Measurements from ENCODE around the gene LRP2. TPM values are rescaled to one million over a fixed set of nuclear protein-coding genes. Genes with fewer than 3 reads are reported as not detected.

Gene LRP2
- total and polyA plus RNA-seq, 2 of the 8 experiments (the other 6 are each of a cell fraction or from before 2014, with no cell fraction given), result 2.0 to 2.9 TPM

DNA sequence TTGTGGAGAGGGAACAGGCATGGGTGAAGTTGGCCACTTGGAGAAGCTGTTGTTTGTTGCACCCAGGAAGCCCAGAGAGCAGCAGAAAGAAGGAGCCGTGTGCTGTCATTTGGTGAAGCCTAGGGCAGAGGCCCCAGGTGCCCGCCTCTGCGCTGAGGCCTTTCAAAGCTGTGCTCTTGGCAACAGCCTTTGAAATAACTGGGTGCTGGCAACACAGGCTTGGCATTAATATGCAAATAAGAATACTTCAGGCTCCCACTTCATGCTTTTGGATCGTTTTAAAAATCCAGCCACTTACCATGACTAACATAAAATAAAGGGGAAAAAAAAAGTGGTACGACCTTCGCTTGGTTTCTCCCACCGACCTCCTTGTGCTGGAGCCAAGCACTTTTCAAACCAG, 251.9 kb downstream of the LRP2 start (continued):
- TF ChIP-seq, protein P1, sequence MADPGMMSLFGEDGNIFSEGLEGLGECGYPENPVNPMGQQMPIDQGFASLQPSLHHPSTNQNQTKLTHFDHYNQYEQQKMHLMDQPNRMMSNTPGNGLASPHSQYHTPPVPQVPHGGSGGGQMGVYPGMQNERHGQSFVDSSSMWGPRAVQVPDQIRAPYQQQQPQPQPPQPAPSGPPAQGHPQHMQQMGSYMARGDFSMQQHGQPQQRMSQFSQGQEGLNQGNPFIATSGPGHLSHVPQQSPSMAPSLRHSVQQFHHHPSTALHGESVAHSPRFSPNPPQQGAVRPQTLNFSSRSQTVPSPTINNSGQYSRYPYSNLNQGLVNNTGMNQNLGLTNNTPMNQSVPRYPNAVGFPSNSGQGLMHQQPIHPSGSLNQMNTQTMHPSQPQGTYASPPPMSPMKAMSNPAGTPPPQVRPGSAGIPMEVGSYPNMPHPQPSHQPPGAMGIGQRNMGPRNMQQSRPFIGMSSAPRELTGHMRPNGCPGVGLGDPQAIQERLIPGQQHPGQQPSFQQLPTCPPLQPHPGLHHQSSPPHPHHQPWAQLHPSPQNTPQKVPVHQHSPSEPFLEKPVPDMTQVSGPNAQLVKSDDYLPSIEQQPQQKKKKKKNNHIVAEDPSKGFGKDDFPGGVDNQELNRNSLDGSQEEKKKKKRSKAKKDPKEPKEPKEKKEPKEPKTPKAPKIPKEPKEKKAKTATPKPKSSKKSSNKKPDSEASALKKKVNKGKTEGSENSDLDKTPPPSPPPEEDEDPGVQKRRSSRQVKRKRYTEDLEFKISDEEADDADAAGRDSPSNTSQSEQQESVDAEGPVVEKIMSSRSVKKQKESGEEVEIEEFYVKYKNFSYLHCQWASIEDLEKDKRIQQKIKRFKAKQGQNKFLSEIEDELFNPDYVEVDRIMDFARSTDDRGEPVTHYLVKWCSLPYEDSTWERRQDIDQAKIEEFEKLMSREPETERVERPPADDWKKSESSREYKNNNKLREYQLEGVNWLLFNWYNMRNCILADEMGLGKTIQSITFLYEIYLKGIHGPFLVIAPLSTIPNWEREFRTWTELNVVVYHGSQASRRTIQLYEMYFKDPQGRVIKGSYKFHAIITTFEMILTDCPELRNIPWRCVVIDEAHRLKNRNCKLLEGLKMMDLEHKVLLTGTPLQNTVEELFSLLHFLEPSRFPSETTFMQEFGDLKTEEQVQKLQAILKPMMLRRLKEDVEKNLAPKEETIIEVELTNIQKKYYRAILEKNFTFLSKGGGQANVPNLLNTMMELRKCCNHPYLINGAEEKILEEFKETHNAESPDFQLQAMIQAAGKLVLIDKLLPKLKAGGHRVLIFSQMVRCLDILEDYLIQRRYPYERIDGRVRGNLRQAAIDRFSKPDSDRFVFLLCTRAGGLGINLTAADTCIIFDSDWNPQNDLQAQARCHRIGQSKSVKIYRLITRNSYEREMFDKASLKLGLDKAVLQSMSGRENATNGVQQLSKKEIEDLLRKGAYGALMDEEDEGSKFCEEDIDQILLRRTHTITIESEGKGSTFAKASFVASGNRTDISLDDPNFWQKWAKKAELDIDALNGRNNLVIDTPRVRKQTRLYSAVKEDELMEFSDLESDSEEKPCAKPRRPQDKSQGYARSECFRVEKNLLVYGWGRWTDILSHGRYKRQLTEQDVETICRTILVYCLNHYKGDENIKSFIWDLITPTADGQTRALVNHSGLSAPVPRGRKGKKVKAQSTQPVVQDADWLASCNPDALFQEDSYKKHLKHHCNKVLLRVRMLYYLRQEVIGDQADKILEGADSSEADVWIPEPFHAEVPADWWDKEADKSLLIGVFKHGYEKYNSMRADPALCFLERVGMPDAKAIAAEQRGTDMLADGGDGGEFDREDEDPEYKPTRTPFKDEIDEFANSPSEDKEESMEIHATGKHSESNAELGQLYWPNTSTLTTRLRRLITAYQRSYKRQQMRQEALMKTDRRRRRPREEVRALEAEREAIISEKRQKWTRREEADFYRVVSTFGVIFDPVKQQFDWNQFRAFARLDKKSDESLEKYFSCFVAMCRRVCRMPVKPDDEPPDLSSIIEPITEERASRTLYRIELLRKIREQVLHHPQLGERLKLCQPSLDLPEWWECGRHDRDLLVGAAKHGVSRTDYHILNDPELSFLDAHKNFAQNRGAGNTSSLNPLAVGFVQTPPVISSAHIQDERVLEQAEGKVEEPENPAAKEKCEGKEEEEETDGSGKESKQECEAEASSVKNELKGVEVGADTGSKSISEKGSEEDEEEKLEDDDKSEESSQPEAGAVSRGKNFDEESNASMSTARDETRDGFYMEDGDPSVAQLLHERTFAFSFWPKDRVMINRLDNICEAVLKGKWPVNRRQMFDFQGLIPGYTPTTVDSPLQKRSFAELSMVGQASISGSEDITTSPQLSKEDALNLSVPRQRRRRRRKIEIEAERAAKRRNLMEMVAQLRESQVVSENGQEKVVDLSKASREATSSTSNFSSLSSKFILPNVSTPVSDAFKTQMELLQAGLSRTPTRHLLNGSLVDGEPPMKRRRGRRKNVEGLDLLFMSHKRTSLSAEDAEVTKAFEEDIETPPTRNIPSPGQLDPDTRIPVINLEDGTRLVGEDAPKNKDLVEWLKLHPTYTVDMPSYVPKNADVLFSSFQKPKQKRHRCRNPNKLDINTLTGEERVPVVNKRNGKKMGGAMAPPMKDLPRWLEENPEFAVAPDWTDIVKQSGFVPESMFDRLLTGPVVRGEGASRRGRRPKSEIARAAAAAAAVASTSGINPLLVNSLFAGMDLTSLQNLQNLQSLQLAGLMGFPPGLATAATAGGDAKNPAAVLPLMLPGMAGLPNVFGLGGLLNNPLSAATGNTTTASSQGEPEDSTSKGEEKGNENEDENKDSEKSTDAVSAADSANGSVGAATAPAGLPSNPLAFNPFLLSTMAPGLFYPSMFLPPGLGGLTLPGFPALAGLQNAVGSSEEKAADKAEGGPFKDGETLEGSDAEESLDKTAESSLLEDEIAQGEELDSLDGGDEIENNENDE (IDR thresholded peaks at IDR 0.05; ENCODE audit: insufficient replicate concordance, low read length), result no peak
- TF ChIP-seq NRF1 (IDR thresholded peaks at IDR 0.05; ENCODE audit: low read depth, low read length) (no peak), YY1 (IDR thresholded peaks at IDR 0.05; ENCODE audit: low read depth, low read length) (no peak), KDM4A (IDR thresholded peaks at IDR 0.05; ENCODE audit: low read depth, low read length, severe bottlenecking) (no peak), TBP (IDR thresholded peaks at IDR 0.05; ENCODE audit: low read depth, low read length) (no peak), GABPA (IDR thresholded peaks at IDR 0.05; ENCODE audit: borderline replicate concordance, insufficient read depth, low read length) (no peak), TCF12 (IDR thresholded peaks at IDR 0.05; ENCODE audit: low read depth, low read length) (no peak), BCL11A (IDR thresholded peaks at IDR 0.05; ENCODE audit: low read depth in 2 of 2, low read length in 2 of 2) (no peak), SP1 (IDR thresholded peaks at IDR 0.05; ENCODE audit: low read depth, low read length) (no peak), CTBP2 (IDR thresholded peaks at IDR 0.05; ENCODE audit: borderline replicate concordance, insufficient read depth, insufficient read length, low read length) (no peak)

All from H1 (cell line).